ENCODE measurements around the gene ELP2. TPM values are rescaled to one million over a fixed set of nuclear protein-coding genes. Genes with fewer than 3 reads are reported as not detected.

The ELP2 gene
- polyA plus RNA-seq, 1 of the 3 experiments (the other 2 are of a cell fraction), result 38.3 TPM

- peaks cover 4 to 38% of the 10 kb centered on the region in 2 experiments; a peak in 2 of 4 replicates for H3K4me1 ChIP-seq (ENCODE audit: control insufficient read depth in 1 of 2, insufficient read depth in 2 of 2, low read depth in 1 of 2, low read length in 1 of 2)
- no peak for TF ChIP-seq RCOR1 (IDR thresholded peaks at IDR 0.05; ENCODE audit: low read length)
- TF ChIP-seq USF2 (IDR thresholded peaks at IDR 0.05; ENCODE audit: borderline replicate concordance, low read depth, low read length), result no peak
- no peak for TF ChIP-seq GATA2 (CRISPR knock-in tag; IDR thresholded peaks at IDR 0.05)
- TF ChIP-seq GABPA (IDR thresholded peaks at IDR 0.05; ENCODE audit: low read depth), result no peak
- TF ChIP-seq PBX3 (IDR thresholded peaks at IDR 0.05), result no peak
- TF ChIP-seq RFX5 (IDR thresholded peaks at IDR 0.05; ENCODE audit: low read length), result no peak
- no peak for TF ChIP-seq NRF1 (IDR thresholded peaks at IDR 0.05; ENCODE audit: low read depth, low read length)
- TF ChIP-seq YY1 (IDR thresholded peaks at IDR 0.05; ENCODE audit: low read depth), result no peak
- no peak for TF ChIP-seq NFIC (IDR thresholded peaks at IDR 0.05; ENCODE audit: borderline replicate concordance)
- TF ChIP-seq IRF3 (IDR thresholded peaks at IDR 0.05; ENCODE audit: low read depth, low read length), result no peak
- no peak for TF ChIP-seq TAF1 (IDR thresholded peaks at IDR 0.05; ENCODE audit: borderline replicate concordance, low read depth, low read length)
- no peak for TF ChIP-seq SMC3 (IDR thresholded peaks at IDR 0.05; ENCODE audit: low read depth, low read length)
- no peak for TF ChIP-seq FOXJ3 (CRISPR knock-in tag; IDR thresholded peaks at IDR 0.05)
- no peak for TF ChIP-seq TCF12 (IDR thresholded peaks at IDR 0.05)
- no peak for TF ChIP-seq EP300 (IDR thresholded peaks at IDR 0.05; ENCODE audit: borderline replicate concordance in 1 of 2, low read depth in 1 of 2, low read length in 1 of 2)
- peaks cover 91% of the 10 kb centered on the region for H3K79me2 ChIP-seq (ENCODE audit: insufficient read depth)
- H2AFZ ChIP-seq (ENCODE audit: low read depth), result no peak overlapping the region
- H3F3A ChIP-seq (replicated peaks; ENCODE audit: insufficient read depth), result no peaks in the 10 kb centered on the region
- H3K36me3 ChIP-seq (replicated peaks in 1 of 2; ENCODE audit: control insufficient read depth in 1 of 2, insufficient read depth in 2 of 2, low read length in 1 of 2), result peaks cover 17 to 31% of the 10 kb centered on the region in 2 experiments
- no peaks in the 10 kb centered on the region for H3K27me3 ChIP-seq (ENCODE audit: insufficient read depth)
- H3K4me3 ChIP-seq (ENCODE audit: low read depth in 2 of 2, low read length in 1 of 2), result peak overlapping the region; percentile 95 to 100
- no peaks in the 10 kb centered on the region for H3K9me3 ChIP-seq
- H4K20me1 ChIP-seq (ENCODE audit: insufficient read depth), result peaks cover 48% of the 10 kb centered on the region
- H3K27ac ChIP-seq (ENCODE audit: low read depth in 2 of 2, low read length in 1 of 2), result no peak overlapping the region
- 73% methylated on average over 26 of the region's 26 CpGs for WGBS (ENCODE audit: low lambda C conversion rate)
- peak overlapping the region; percentile 100 for H3K4me2 ChIP-seq
- peak; percentile 9 for DNase-seq
- H3K9ac ChIP-seq, result peak overlapping the region; percentile 100
- POLR2A ChIA-PET, result interaction anchor here (1.8 kb wide), 1 partner anchor 113 kb away, joined by 3 read pairs; no protein-coding TSS in a partner anchor
- CTCF ChIA-PET, result interaction anchor here (0.5 to 1.4 kb wide), 4 partner anchors 9 to 442 kb away, joined by 3 to 7 read pairs (median 3); no protein-coding TSS in a partner anchor
- H3K9me2 ChIP-seq, result no peaks in the 10 kb centered on the region
Observed at GRCh38 chr18:36130883-36131653, 1.4 kb downstream of the ELP2 start.
